ENCODE data around the gene ZCCHC17.

DNA sequence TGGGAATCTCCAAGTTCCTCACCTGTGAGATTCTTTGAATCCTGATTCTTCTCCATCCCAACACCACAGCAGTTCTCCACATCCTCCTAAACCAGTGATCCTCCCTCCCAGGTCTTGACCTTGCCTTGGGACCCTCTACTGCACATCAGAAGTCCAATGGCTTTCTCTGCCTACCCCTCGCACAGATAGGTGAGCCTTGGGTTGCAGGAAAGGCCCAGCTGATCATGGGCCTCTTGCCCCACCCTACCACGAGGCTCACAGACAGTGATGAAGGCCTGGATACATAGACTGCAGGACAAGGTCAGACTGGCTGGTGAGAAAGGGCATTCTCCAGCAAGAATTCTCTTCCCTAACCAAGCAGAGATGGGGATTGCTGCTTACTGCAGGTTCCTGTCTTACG lies 75.2 kb downstream of the ZCCHC17 start:
- TF ChIP-seq CTCF (conservative IDR thresholded peaks at IDR 0.05; ENCODE audit: low read depth, low read length) (no peak), EZH2 (IDR thresholded peaks at IDR 0.05; ENCODE audit: borderline replicate concordance, low read depth, low read length, poor library complexity, severe bottlenecking) (no peak)
